Adipocyte (in vitro differentiated cells): ENCODE results near the gene HECA.
"Not testable (repeated sequence)": the region's sequence is repeated elsewhere in the genome, so short reads cannot be mapped to it uniquely, and the experiment has no call there.

Experiments used
- DNase-seq: peaks from one replicate; pipeline ENCODE4 v3.0.0-alpha.2; 2015; ENCODE audit warnings: low read depth
- H3K27me3 ChIP-seq: replicated peaks from 2 replicates; pipeline ENCODE4 v1.7.0; 2013; ENCODE audit warnings: mild to moderate bottlenecking, low read length, moderate library complexity; ENCODE audit not compliant: control insufficient read depth, insufficient read depth
- H3K36me3 ChIP-seq: 2 replicates; pipeline ENCODE4 v1.7.0; 2013; ENCODE audit warnings: low read length, mild to moderate bottlenecking, moderate library complexity; ENCODE audit not compliant: control insufficient read depth, insufficient read depth, severe bottlenecking
- H3K4me1 ChIP-seq: 2 replicates; pipeline ENCODE4 v1.7.0; 2013; ENCODE audit warnings: mild to moderate bottlenecking, low read length, moderate library complexity; ENCODE audit not compliant: control insufficient read depth, insufficient read depth
- H3K4me3 ChIP-seq: 2 replicates; pipeline ENCODE4 v1.7.0; 2013; ENCODE audit warnings: mild to moderate bottlenecking, low read length, moderate library complexity
- H3K9ac ChIP-seq: 2 replicates; pipeline ENCODE4 v1.7.0; 2013; ENCODE audit warnings: mild to moderate bottlenecking, low read length, moderate library complexity
- H3K9me3 ChIP-seq: 2 replicates; pipeline ENCODE4 v1.7.0; 2013; ENCODE audit warnings: mild to moderate bottlenecking, low read length, moderate library complexity; ENCODE audit not compliant: control insufficient read depth

HECA gene

GRCh38 chr6:139219271-139219729 lies 84.4 kb downstream of the HECA start:
- Histone ChIP-seq H3K4me3 (no peak overlapping the region), H3K9ac (peak overlapping the region; percentile 55), H3K36me3 (no peaks in the 10 kb centered on the region), H3K27me3 (no peaks in the 10 kb centered on the region), H3K9me3 (no peaks in the 10 kb centered on the region), H3K4me1 (peaks cover 10% of the 10 kb centered on the region)
- peak; percentile 91 for DNase-seq

GRCh38 chr6:139219746-139220145 lies 84.9 kb downstream of the HECA start:
- no peaks in the 10 kb centered on the region for H3K36me3 ChIP-seq
- H3K4me3 ChIP-seq, result no peak overlapping the region
- no peak for DNase-seq
- no peaks in the 10 kb centered on the region for H3K27me3 ChIP-seq
- no peaks in the 10 kb centered on the region for H3K9me3 ChIP-seq
- H3K9ac ChIP-seq, result peak overlapping the region; percentile 55
- H3K4me1 ChIP-seq, result peaks cover 10% of the 10 kb centered on the region

- not testable (repeated sequence) for H3K36me3 ChIP-seq, DNase-seq, H3K27me3 ChIP-seq, H3K4me1 ChIP-seq, H3K9me3 ChIP-seq, H3K4me3 ChIP-seq, H3K9ac ChIP-seq
Observed at GRCh38 chr6:139228387-139228786, 93.5 kb downstream of the HECA start.
